B cell (primary cell): ENCODE measurements around the gene XPC.

Experiments used
- CTCF ChIP-seq: fragments of 200-600 bp; IDR thresholded peaks from one replicate; pipeline ENCODE4 v1.8.0; 2022; ENCODE audit warnings: antibody characterized with exemption, mild to moderate bottlenecking
- EZH2 ChIP-seq: IDR thresholded peaks from 2 replicates; pipeline ENCODE4 v1.6.1; 2012; ENCODE audit warnings: borderline replicate concordance, low read depth, mild to moderate bottlenecking, moderate library complexity, low read length; ENCODE audit not compliant: insufficient read depth, poor library complexity, severe bottlenecking

- no peak for TF ChIP-seq CTCF
- TF ChIP-seq EZH2: no peak
These were observed 3.9 kb downstream of the XPC start for GRCh38 chr3:14174483-14174882.
